Hepatocyte (in vitro differentiated cells): ENCODE data around the gene CNPY2. TPM values are rescaled to one million over a fixed set of nuclear protein-coding genes. Genes with fewer than 3 reads are reported as not detected.

Experiments
- DNase-seq: peaks from one replicate; pipeline ENCODE4 v3.0.0-alpha.2; 2016; ENCODE audit warnings: low spot score
- H2AFZ ChIP-seq: fragments of 200-600 bp; sonication (generic); 2 replicates; pipeline ENCODE4 v1.6.0; 2016; ENCODE audit warnings: antibody characterized with exemption, mild to moderate bottlenecking
- H3K27ac ChIP-seq: fragments of 200-600 bp; sonication (generic); 2 replicates; pipeline ENCODE4 v1.5.1; 2016; ENCODE audit warnings: mild to moderate bottlenecking
- H3K27me3 ChIP-seq: fragments of 200-600 bp; sonication (generic); 2 replicates; pipeline ENCODE4 v1.6.1; 2016
- H3K36me3 ChIP-seq: fragments of 200-600 bp; sonication (generic); replicated peaks from 2 replicates; pipeline ENCODE4 v1.5.1; 2016; ENCODE audit warnings: low read depth; ENCODE audit not compliant: insufficient read depth
- H3K4me1 ChIP-seq: fragments of 200-600 bp; sonication (generic); 2 replicates; pipeline ENCODE4 v1.5.1; 2016; ENCODE audit warnings: mild to moderate bottlenecking, moderate library complexity; ENCODE audit not compliant: insufficient read depth
- H3K4me2 ChIP-seq: fragments of 200-600 bp; sonication (generic); 2 replicates; pipeline ENCODE4 v1.6.0; 2016
- H3K4me3 ChIP-seq: fragments of 200-600 bp; sonication (generic); 2 replicates; pipeline ENCODE4 v1.5.1; 2016; ENCODE audit warnings: mild to moderate bottlenecking
- H3K79me2 ChIP-seq: fragments of 200-600 bp; sonication (generic); 2 replicates; pipeline ENCODE4 v1.6.0; 2017; ENCODE audit warnings: mild to moderate bottlenecking
- H3K9me2 ChIP-seq: fragments of 200-600 bp; sonication (generic); replicated peaks from 2 replicates; pipeline ENCODE4 v1.6.0; 2017; ENCODE audit warnings: mild to moderate bottlenecking; ENCODE audit not compliant: insufficient read depth
- H3K9me3 ChIP-seq: fragments of 200-600 bp; sonication (generic); 2 replicates; pipeline ENCODE4 v1.5.1; 2016; ENCODE audit warnings: low read depth, mild to moderate bottlenecking
- H4K20me1 ChIP-seq: fragments of 200-600 bp; sonication (generic); 2 replicates; pipeline ENCODE4 v1.6.0; 2016; ENCODE audit warnings: mild to moderate bottlenecking; ENCODE audit not compliant: insufficient read depth, poor library complexity, severe bottlenecking
- EZH2 ChIP-seq: fragments of 200-600 bp; sonication (generic); IDR thresholded peaks from 2 replicates; pipeline ENCODE4 v1.6.1; 2016; ENCODE audit warnings: antibody characterized with exemption, mild to moderate bottlenecking, borderline replicate concordance
- EZH2phosphoT487 ChIP-seq: fragments of 200-600 bp; sonication (generic); IDR thresholded peaks from one replicate; pipeline ENCODE4 v1.6.1; 2018; ENCODE audit warnings: antibody characterized with exemption, mild to moderate bottlenecking, low read depth, moderate library complexity; ENCODE audit not compliant: unreplicated experiment, severe bottlenecking
- WGBS: methylation state at CpG from one replicate; pipeline ENCODE4 v1.1.6; 2016; ENCODE audit warnings: low lambda C conversion rate; ENCODE audit errors: missing lambda C conversion rate; 5-methylcytosine and 5-hydroxymethylcytosine counted together
- polyA plus RNA-seq: library from polyadenylated mRNA; unstranded; fragments of >200 nt; fragmentation: Nextera tagmentation; extraction: Ambion mirVana; gene quantifications from 2 replicates; pipeline ENCODE4 v1.2.1, GENCODE V29; 2016
- total RNA-seq: library from RNA; depleted of rRNA; stranded (reverse); fragments of >200 nt; gene quantifications from 2 replicates; pipeline ENCODE4 v1.2.3, GENCODE V29; 2014
- TF ChIP-seq, protein P1 (sequence below): fragments of 200-600 bp; sonication (generic); IDR thresholded peaks from 2 replicates; pipeline ENCODE4 v1.5.1; 2016; ENCODE audit warnings: antibody characterized with exemption, mild to moderate bottlenecking; ENCODE audit not compliant: poor library complexity

The CNPY2 gene
- total and polyA plus RNA-seq, 2 experiments from 2014 or later, result 179 to 428 TPM

DNA sequence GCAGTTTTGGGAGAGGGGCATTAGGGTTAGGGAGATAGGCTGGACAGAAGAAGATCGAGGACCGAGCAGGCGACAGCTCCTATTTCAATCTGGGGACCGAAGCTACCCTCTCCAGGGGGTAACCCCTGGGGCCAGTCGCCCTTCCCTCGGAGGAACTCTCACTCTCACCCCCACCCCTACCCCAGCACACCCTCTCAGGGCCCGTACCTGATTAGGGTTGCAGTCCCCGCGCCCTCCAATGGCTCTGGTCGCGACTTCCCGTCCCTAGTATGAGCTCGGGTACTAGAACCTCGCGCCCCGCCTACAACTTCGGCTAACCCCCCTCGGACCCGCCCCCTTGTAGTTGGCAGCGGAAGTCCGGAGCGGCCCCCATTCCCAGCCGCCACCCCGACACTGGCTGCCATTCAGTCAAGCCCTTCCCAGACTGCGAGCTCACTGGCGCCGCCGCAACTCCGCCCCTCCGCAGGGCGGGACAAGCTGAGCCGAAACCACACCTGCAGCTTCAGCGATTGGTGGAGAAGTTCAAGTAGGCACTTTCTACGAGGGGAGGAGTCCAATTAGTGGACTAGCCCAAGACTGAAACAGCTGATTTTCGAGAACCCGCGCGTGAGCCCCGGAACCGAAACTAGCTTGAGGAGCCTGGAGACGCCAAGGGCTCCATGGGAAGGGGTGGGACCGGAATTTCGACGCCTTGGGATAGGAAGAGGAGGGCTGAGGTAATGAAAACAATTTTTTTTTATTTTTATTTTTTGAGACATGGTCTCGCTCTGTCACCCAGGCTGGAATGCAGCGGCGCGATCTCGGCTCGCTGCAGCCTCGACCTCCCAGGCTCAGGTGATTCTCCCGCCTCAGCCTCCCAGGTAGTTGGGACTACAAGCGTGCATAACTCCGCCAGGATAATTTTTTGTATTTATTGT, 44.3 kb upstream of the CNPY2 start, which contains the start of gene STAT2:
STAT2 (minus strand) TSS at position 257 of the 917 bp plus-strand sequence. CDS start 3,536 bp downstream, outside the sequence.
- no peaks in the 10 kb centered on the region for H3K9me2 ChIP-seq
- no peaks in the 10 kb centered on the region for H4K20me1 ChIP-seq
- no peaks in the 10 kb centered on the region for H3K4me1 ChIP-seq
- peak within 1 kb of the TSS; percentile 92 for H3K27ac ChIP-seq
- H3K4me2 ChIP-seq, result peak within 1 kb of the TSS; percentile 80
- H2AFZ ChIP-seq, result peak within 1 kb of the TSS; percentile 57
- H3K27me3 ChIP-seq, result no peaks in the 10 kb centered on the region
- no peaks in the 10 kb centered on the region for H3K36me3 ChIP-seq
- DNase-seq, result peak; percentile 99
- no peaks in the 10 kb centered on the region for H3K9me3 ChIP-seq
- peak within 1 kb of the TSS; percentile 48 for H3K4me3 ChIP-seq
- peaks cover 24% of the 10 kb centered on the region for H3K79me2 ChIP-seq
- under 1% methylated on average over 44 of the region's 54 CpGs for WGBS
- TF ChIP-seq, protein P1, sequence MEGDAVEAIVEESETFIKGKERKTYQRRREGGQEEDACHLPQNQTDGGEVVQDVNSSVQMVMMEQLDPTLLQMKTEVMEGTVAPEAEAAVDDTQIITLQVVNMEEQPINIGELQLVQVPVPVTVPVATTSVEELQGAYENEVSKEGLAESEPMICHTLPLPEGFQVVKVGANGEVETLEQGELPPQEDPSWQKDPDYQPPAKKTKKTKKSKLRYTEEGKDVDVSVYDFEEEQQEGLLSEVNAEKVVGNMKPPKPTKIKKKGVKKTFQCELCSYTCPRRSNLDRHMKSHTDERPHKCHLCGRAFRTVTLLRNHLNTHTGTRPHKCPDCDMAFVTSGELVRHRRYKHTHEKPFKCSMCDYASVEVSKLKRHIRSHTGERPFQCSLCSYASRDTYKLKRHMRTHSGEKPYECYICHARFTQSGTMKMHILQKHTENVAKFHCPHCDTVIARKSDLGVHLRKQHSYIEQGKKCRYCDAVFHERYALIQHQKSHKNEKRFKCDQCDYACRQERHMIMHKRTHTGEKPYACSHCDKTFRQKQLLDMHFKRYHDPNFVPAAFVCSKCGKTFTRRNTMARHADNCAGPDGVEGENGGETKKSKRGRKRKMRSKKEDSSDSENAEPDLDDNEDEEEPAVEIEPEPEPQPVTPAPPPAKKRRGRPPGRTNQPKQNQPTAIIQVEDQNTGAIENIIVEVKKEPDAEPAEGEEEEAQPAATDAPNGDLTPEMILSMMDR, result no peak
- no peak for TF ChIP-seq EZH2
- TF ChIP-seq EZH2phosphoT487, result no peak

DNA sequence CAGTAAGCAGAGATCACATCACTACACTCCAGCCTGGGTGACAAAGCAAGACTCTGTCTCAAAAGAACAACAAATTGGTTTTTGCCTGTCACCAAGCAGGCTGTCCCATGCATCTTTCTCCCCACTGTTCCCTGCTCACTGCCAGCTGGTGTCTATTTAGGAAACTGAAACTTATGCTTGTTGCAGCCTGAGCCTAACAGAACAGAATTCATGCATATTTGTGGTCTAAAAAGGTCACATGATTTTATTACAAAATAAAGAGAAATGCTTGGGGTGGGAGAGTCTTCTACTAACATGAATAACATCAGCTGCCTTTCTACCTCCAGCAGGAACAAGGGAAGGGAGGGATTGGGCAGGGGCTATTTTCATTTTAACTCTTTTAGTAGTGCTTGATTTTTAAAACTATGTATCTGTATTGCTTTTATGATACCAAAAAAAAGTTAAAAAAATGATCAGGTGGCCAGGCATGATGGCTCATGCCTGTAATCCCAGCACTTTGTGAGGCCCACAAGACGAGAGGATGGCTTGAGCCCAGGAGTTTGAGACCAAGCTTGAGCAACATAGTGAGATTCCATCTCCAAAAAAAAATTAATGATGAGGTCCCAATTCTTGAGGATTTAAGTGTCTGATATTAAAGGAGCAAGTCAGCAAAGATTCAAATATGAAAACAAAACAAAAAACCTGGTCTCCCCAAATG, 43.2 kb upstream of the CNPY2 start:
- DNase-seq, result no peak
- H3K4me2 ChIP-seq, result peak overlapping the region; percentile 80
- no peaks in the 10 kb centered on the region for H3K9me3 ChIP-seq
- peaks cover 24% of the 10 kb centered on the region for H3K79me2 ChIP-seq
- H3K27me3 ChIP-seq, result no peaks in the 10 kb centered on the region
- no peaks in the 10 kb centered on the region for H3K9me2 ChIP-seq
- WGBS, result 13% methylated on average over 1 of the region's 1 CpG
- peak overlapping the region; percentile 72 for H3K27ac ChIP-seq
- H2AFZ ChIP-seq, result peak overlapping the region; percentile 8
- H3K4me3 ChIP-seq, result peak overlapping the region; percentile 48
- TF ChIP-seq EZH2phosphoT487 (no peak), EZH2 (no peak)
- TF ChIP-seq, protein P1, result no peak
- H3K36me3 ChIP-seq, result no peaks in the 10 kb centered on the region
- H3K4me1 ChIP-seq, result no peaks in the 10 kb centered on the region
- no peaks in the 10 kb centered on the region for H4K20me1 ChIP-seq

DNA sequence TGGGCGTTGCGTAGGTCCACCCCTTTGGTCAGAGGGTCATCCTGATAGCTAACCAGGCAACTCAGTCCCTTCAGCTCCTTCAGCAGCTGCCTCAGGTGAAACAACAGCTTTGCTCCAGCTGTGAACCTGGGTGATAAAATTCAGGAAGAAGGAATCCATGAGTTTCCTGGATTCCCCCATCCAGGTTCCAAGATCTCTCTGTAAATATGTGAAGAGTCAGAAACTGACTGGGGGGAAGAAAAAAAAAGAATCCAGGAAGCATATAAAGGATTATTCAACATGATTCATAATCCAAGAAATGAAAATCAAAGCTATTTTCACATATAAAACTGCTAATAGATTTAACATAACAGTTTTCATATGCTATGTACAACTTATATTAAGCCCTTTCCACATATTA, 35.5 kb upstream of the CNPY2 start:
- no peaks in the 10 kb centered on the region for H3K9me3 ChIP-seq
- H3K4me1 ChIP-seq, result no peaks in the 10 kb centered on the region
- H3K4me3 ChIP-seq, result no peak overlapping the region
- H3K9me2 ChIP-seq, result no peaks in the 10 kb centered on the region
- H3K4me2 ChIP-seq, result no peak overlapping the region
- H3K27me3 ChIP-seq, result no peaks in the 10 kb centered on the region
- no peaks in the 10 kb centered on the region for H4K20me1 ChIP-seq
- no peak for DNase-seq
- TF ChIP-seq EZH2phosphoT487, result no peak
- TF ChIP-seq, protein P1, result no peak
- no peak for TF ChIP-seq EZH2
- H3K36me3 ChIP-seq, result no peaks in the 10 kb centered on the region
- WGBS, result 94% methylated on average over 2 of the region's 2 CpGs
- no peak overlapping the region for H3K27ac ChIP-seq
- H2AFZ ChIP-seq, result no peak overlapping the region
- H3K79me2 ChIP-seq, result no peaks in the 10 kb centered on the region
